ENCODE measurements around the gene RABGGTA.

Gene RABGGTA

GRCh38 chr14:24310265-24310645 is 38.9 kb upstream of the RABGGTA start:
- TF ChIP-seq, protein P1, sequence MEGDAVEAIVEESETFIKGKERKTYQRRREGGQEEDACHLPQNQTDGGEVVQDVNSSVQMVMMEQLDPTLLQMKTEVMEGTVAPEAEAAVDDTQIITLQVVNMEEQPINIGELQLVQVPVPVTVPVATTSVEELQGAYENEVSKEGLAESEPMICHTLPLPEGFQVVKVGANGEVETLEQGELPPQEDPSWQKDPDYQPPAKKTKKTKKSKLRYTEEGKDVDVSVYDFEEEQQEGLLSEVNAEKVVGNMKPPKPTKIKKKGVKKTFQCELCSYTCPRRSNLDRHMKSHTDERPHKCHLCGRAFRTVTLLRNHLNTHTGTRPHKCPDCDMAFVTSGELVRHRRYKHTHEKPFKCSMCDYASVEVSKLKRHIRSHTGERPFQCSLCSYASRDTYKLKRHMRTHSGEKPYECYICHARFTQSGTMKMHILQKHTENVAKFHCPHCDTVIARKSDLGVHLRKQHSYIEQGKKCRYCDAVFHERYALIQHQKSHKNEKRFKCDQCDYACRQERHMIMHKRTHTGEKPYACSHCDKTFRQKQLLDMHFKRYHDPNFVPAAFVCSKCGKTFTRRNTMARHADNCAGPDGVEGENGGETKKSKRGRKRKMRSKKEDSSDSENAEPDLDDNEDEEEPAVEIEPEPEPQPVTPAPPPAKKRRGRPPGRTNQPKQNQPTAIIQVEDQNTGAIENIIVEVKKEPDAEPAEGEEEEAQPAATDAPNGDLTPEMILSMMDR (conservative IDR thresholded peaks at IDR 0.05; ENCODE audit: low read depth, low read length): no peak
- Histone ChIP-seq H3K4me1 (ENCODE audit: low read depth, poor library complexity, severe bottlenecking) (peaks cover 37% of the 10 kb centered on the region), H3K27ac (peak overlapping the region; percentile 80), H3K4me3 (IDR thresholded peaks at IDR 0.05; ENCODE audit: insufficient read depth, low read depth, low read length) (no peak overlapping the region), H2AFZ (ENCODE audit: low read depth) (no peak overlapping the region), H3K36me3 (ENCODE audit: insufficient read depth) (no peaks in the 10 kb centered on the region), H3K9ac (peak overlapping the region; percentile 77; the same call in 1 of the 2 replicates), H4K20me1 (ENCODE audit: insufficient read depth) (no peaks in the 10 kb centered on the region), H3K79me2 (ENCODE audit: insufficient read depth, low read depth) (peaks cover 9% of the 10 kb centered on the region; the same call in 1 of the 2 replicates), H3K27me3 (ENCODE audit: insufficient read depth, low read depth) (no peaks in the 10 kb centered on the region), H3K4me2 (peak overlapping the region; percentile 66)

GRCh38 chr14:24309538-24310264 is 38.3 kb upstream of the RABGGTA start, which contains the start of gene LTB4R2:
LTB4R2 (plus strand) TSS chr14:24310140; CDS start chr14:24310665, 525 bp downstream.
- H3K4me2 ChIP-seq: peak within 1 kb of the TSS; percentile 66
- peak within 1 kb of the TSS; percentile 77 for H3K9ac ChIP-seq
- H3K4me3 ChIP-seq (IDR thresholded peaks at IDR 0.05; ENCODE audit: insufficient read depth, low read depth, low read length): no peak within 1 kb of the TSS
- H2AFZ ChIP-seq (ENCODE audit: low read depth): peak within 1 kb of the TSS; percentile 34
- H3K27ac ChIP-seq: peak within 1 kb of the TSS; percentile 80
- no peaks in the 10 kb centered on the region for H3K36me3 ChIP-seq (ENCODE audit: insufficient read depth)
- H3K79me2 ChIP-seq (ENCODE audit: insufficient read depth, low read depth): peaks cover 9% of the 10 kb centered on the region; the same call in 1 of the 2 replicates
- H3K4me1 ChIP-seq (ENCODE audit: low read depth, poor library complexity, severe bottlenecking): peaks cover 37% of the 10 kb centered on the region
- H4K20me1 ChIP-seq (ENCODE audit: insufficient read depth): no peaks in the 10 kb centered on the region
- H3K27me3 ChIP-seq (ENCODE audit: insufficient read depth, low read depth): no peaks in the 10 kb centered on the region
- TF ChIP-seq, protein P1 (conservative IDR thresholded peaks at IDR 0.05; ENCODE audit: low read depth, low read length): no peak

GRCh38 chr14:24308342-24309124 is 37.1 kb upstream of the RABGGTA start:
- no peaks in the 10 kb centered on the region for H3K36me3 ChIP-seq (ENCODE audit: insufficient read depth)
- no peaks in the 10 kb centered on the region for H4K20me1 ChIP-seq (ENCODE audit: insufficient read depth)
- no peak overlapping the region for H3K9ac ChIP-seq
- no peak overlapping the region for H3K27ac ChIP-seq
- TF ChIP-seq, protein P1 (conservative IDR thresholded peaks at IDR 0.05; ENCODE audit: low read depth, low read length): 0 out of 2 replicates have a peak, but pooled peaks have one; percentile 20
- no peaks in the 10 kb centered on the region for H3K27me3 ChIP-seq (ENCODE audit: insufficient read depth, low read depth)
- H3K79me2 ChIP-seq (ENCODE audit: insufficient read depth, low read depth): peaks cover 9% of the 10 kb centered on the region; the same call in 1 of the 2 replicates
- H3K4me2 ChIP-seq: peak overlapping the region; percentile 3; the same call in 1 of the 2 replicates
- H2AFZ ChIP-seq (ENCODE audit: low read depth): no peak overlapping the region
- H3K4me3 ChIP-seq (IDR thresholded peaks at IDR 0.05; ENCODE audit: insufficient read depth, low read depth, low read length): no peak overlapping the region
- H3K4me1 ChIP-seq (ENCODE audit: low read depth, poor library complexity, severe bottlenecking): peaks cover 37% of the 10 kb centered on the region

DNA sequence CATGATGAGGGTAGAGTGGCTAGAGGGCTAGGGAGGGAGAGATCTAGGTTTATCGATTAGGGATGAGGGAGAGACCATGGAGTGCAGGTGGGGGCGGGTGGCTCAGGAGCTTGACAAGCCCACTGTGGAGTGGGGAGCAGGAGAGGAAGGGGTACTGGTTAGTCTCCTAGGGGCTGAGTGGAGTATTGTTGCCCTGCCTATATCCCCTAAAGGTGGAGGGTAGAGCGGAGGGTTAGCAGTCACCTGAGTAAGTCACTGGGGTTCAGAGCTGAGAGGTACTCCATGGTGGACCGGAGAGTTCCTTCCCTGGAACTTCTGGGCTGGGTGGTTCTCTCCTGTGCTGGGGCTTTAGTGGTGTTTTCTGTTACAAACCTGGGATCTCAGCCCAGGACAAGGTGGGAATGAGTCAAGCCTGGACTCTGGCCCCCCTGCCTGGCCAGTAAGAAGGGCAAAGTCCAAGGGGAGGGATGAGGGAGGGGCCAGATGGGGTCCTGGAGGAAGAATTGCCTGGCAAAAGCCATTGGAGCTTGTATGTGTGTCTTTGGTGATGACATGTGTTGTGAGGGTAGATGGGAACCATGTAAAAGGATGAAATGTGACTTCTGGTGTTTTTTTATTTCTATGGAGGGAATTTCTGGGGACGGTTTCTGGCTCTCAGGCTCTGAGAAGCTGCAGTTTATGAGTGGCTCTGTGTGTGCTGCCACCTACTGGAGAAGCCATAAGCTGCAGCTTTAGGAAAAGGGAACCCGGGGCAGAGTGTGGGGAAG is 36.4 kb upstream of the RABGGTA start, which contains the start of gene CIDEB:
CIDEB (minus strand) TSS at position 403 of the 767 bp plus-strand sequence; CDS start at position 284, 119 bp downstream.
- Histone ChIP-seq H3K36me3 (ENCODE audit: insufficient read depth) (no peaks in the 10 kb centered on the region), H3K27ac (no peak within 1 kb of the TSS; the same call in 1 of the 2 replicates), H2AFZ (ENCODE audit: low read depth) (no peak within 1 kb of the TSS), H3K4me1 (ENCODE audit: low read depth, poor library complexity, severe bottlenecking) (peaks cover 32% of the 10 kb centered on the region), H3K27me3 (ENCODE audit: insufficient read depth, low read depth) (no peaks in the 10 kb centered on the region), H4K20me1 (ENCODE audit: insufficient read depth) (no peaks in the 10 kb centered on the region), H3K4me3 (IDR thresholded peaks at IDR 0.05; ENCODE audit: insufficient read depth, low read depth, low read length) (no peak within 1 kb of the TSS), H3K79me2 (ENCODE audit: insufficient read depth, low read depth) (peaks cover 9% of the 10 kb centered on the region; the same call in 1 of the 2 replicates), H3K4me2 (peak within 1 kb of the TSS; percentile 3; the same call in 1 of the 2 replicates), H3K9ac (no peak within 1 kb of the TSS)
- TF ChIP-seq, protein P1 (conservative IDR thresholded peaks at IDR 0.05; ENCODE audit: low read depth, low read length): peak; percentile 84

Measured in KMS-11 (cell line).